ENCODE data around the gene SEPTIN2.
"Not testable (repeated sequence)": the region's sequence is repeated elsewhere in the genome, so short reads cannot be mapped to it uniquely, and the experiment has no call there.

Gene SEPTIN2

GRCh38 chr2:241286348-241287090, 29.2 kb upstream of the SEPTIN2 start:
- H3K4me3 ChIP-seq (ENCODE audit: low read depth in 1 of 2, low read length in 2 of 2) = no peak overlapping the region
- no peak overlapping the region for H3K9ac ChIP-seq (ENCODE audit: low read depth in 1 of 2, low read length in 2 of 2)
- H3K36me3 ChIP-seq (ENCODE audit: control insufficient read depth in 1 of 2, insufficient read depth in 2 of 2, low read length in 2 of 2) = no peaks in the 10 kb centered on the region
- H3K4me1 ChIP-seq (ENCODE audit: control insufficient read depth in 1 of 2, insufficient read depth in 2 of 2, low read length in 2 of 2) = no peaks in the 10 kb centered on the region
- H3K27ac ChIP-seq (ENCODE audit: low read depth, low read length) = no peak overlapping the region
- no peaks in the 10 kb centered on the region for H3K9me3 ChIP-seq (ENCODE audit: control insufficient read depth in 1 of 2, low read length in 2 of 2)
- H3K27me3 ChIP-seq (ENCODE audit: control insufficient read depth in 1 of 2, insufficient read depth in 2 of 2, low read length in 2 of 2) = no peaks in the 10 kb centered on the region

- Histone ChIP-seq H3K27me3 (ENCODE audit: control insufficient read depth in 1 of 2, insufficient read depth in 2 of 2, low read length in 2 of 2) (no peaks in the 10 kb centered on the region), H3K9me3 (ENCODE audit: control insufficient read depth in 1 of 2, low read length in 2 of 2) (no peaks in the 10 kb centered on the region), H3K36me3 (ENCODE audit: control insufficient read depth in 1 of 2, insufficient read depth in 2 of 2, low read length in 2 of 2) (no peaks in the 10 kb centered on the region)
Observed at GRCh38 chr2:241288324-241288888, 27.3 kb upstream of the SEPTIN2 start.

GRCh38 chr2:241289053-241289452, 26.7 kb upstream of the SEPTIN2 start:
- H3K27me3 ChIP-seq (ENCODE audit: control insufficient read depth in 1 of 2, insufficient read depth in 2 of 2, low read length in 2 of 2) = no peaks in the 10 kb centered on the region
- no peak overlapping the region for H3K4me3 ChIP-seq (ENCODE audit: low read depth in 1 of 2, low read length in 2 of 2)
- H3K9me3 ChIP-seq (ENCODE audit: control insufficient read depth in 1 of 2, low read length in 2 of 2) = no peaks in the 10 kb centered on the region
- no peaks in the 10 kb centered on the region for H3K36me3 ChIP-seq (ENCODE audit: control insufficient read depth in 1 of 2, insufficient read depth in 2 of 2, low read length in 2 of 2)
- H3K9ac ChIP-seq (ENCODE audit: low read depth in 1 of 2, low read length in 2 of 2) = no peak overlapping the region
- no peak overlapping the region for H3K27ac ChIP-seq (ENCODE audit: low read depth, low read length)
- no peaks in the 10 kb centered on the region for H3K4me1 ChIP-seq (ENCODE audit: control insufficient read depth in 1 of 2, insufficient read depth in 2 of 2, low read length in 2 of 2)

More at GRCh38 chr2:241288324-241288888, 27.3 kb upstream of the SEPTIN2 start:
- Histone ChIP-seq H3K27ac (ENCODE audit: low read depth, low read length) (no peak overlapping the region), H3K4me3 (ENCODE audit: low read depth in 1 of 2, low read length in 2 of 2) (no peak overlapping the region), H3K4me1 (ENCODE audit: control insufficient read depth in 1 of 2, insufficient read depth in 2 of 2, low read length in 2 of 2) (no peaks in the 10 kb centered on the region), H3K9ac (ENCODE audit: low read depth in 1 of 2, low read length in 2 of 2) (no peak overlapping the region)

- Histone ChIP-seq H3K27me3 (ENCODE audit: control insufficient read depth in 1 of 2, insufficient read depth in 2 of 2, low read length in 2 of 2) (no peaks in the 10 kb centered on the region), H3K4me3 (ENCODE audit: low read depth in 1 of 2, low read length in 2 of 2) (no peak overlapping the region), H3K9me3 (ENCODE audit: control insufficient read depth in 1 of 2, low read length in 2 of 2) (no peaks in the 10 kb centered on the region), H3K4me1 (ENCODE audit: control insufficient read depth in 1 of 2, insufficient read depth in 2 of 2, low read length in 2 of 2) (no peaks in the 10 kb centered on the region), H3K9ac (ENCODE audit: low read depth in 1 of 2, low read length in 2 of 2) (no peak overlapping the region), H3K36me3 (ENCODE audit: control insufficient read depth in 1 of 2, insufficient read depth in 2 of 2, low read length in 2 of 2) (no peaks in the 10 kb centered on the region), H3K27ac (ENCODE audit: low read depth, low read length) (no peak overlapping the region)
Observed at GRCh38 chr2:241289597-241289996, 26.1 kb upstream of the SEPTIN2 start.

GRCh38 chr2:241291153-241291552, 24.6 kb upstream of the SEPTIN2 start:
- Histone ChIP-seq H3K27ac (ENCODE audit: low read depth, low read length) (no peak overlapping the region), H3K36me3 (ENCODE audit: control insufficient read depth in 1 of 2, insufficient read depth in 2 of 2, low read length in 2 of 2) (peaks cover 0 to 3% of the 10 kb centered on the region in 2 donors), H3K4me3 (ENCODE audit: low read depth in 1 of 2, low read length in 2 of 2) (no peak overlapping the region), H3K9me3 (ENCODE audit: control insufficient read depth in 1 of 2, low read length in 2 of 2) (no peaks in the 10 kb centered on the region), H3K27me3 (ENCODE audit: control insufficient read depth in 1 of 2, insufficient read depth in 2 of 2, low read length in 2 of 2) (no peaks in the 10 kb centered on the region), H3K9ac (ENCODE audit: low read depth in 1 of 2, low read length in 2 of 2) (no peak overlapping the region), H3K4me1 (ENCODE audit: control insufficient read depth in 1 of 2, insufficient read depth in 2 of 2, low read length in 2 of 2) (no peaks in the 10 kb centered on the region)

GRCh38 chr2:241291977-241292376, 23.7 kb upstream of the SEPTIN2 start:
- H3K27ac ChIP-seq (ENCODE audit: low read depth, low read length) = no peak overlapping the region
- no peaks in the 10 kb centered on the region for H3K4me1 ChIP-seq (ENCODE audit: control insufficient read depth in 1 of 2, insufficient read depth in 2 of 2, low read length in 2 of 2)
- no peak overlapping the region for H3K4me3 ChIP-seq (ENCODE audit: low read depth in 1 of 2, low read length in 2 of 2)
- no peaks in the 10 kb centered on the region for H3K9me3 ChIP-seq (ENCODE audit: control insufficient read depth in 1 of 2, low read length in 2 of 2)
- H3K27me3 ChIP-seq (ENCODE audit: control insufficient read depth in 1 of 2, insufficient read depth in 2 of 2, low read length in 2 of 2) = no peaks in the 10 kb centered on the region
- H3K9ac ChIP-seq (ENCODE audit: low read depth in 1 of 2, low read length in 2 of 2) = no peak overlapping the region
- H3K36me3 ChIP-seq (ENCODE audit: control insufficient read depth in 1 of 2, insufficient read depth in 2 of 2, low read length in 2 of 2) = peaks cover 4 to 5% of the 10 kb centered on the region in 2 donors

- H3K9ac ChIP-seq (ENCODE audit: low read depth in 1 of 2, low read length in 2 of 2); H3K27me3 ChIP-seq (ENCODE audit: control insufficient read depth in 1 of 2, insufficient read depth in 2 of 2, low read length in 2 of 2); H3K27ac ChIP-seq (ENCODE audit: low read depth, low read length); H3K4me1 ChIP-seq (ENCODE audit: control insufficient read depth in 1 of 2, insufficient read depth in 2 of 2, low read length in 2 of 2); H3K9me3 ChIP-seq (ENCODE audit: control insufficient read depth in 1 of 2, low read length in 2 of 2); H3K4me3 ChIP-seq (ENCODE audit: low read depth in 1 of 2, low read length in 2 of 2): not testable (repeated sequence)
- H3K36me3 ChIP-seq (ENCODE audit: control insufficient read depth in 1 of 2, insufficient read depth in 2 of 2, low read length in 2 of 2) = peaks cover 8 to 10% of the 10 kb centered on the region in 2 donors
Observed at GRCh38 chr2:241293378-241293797, 22.3 kb upstream of the SEPTIN2 start.

- Histone ChIP-seq H3K27ac (ENCODE audit: low read depth, low read length) (no peak overlapping the region), H3K36me3 (ENCODE audit: control insufficient read depth in 1 of 2, insufficient read depth in 2 of 2, low read length in 2 of 2) (peaks cover 8 to 10% of the 10 kb centered on the region in 2 donors), H3K9me3 (ENCODE audit: control insufficient read depth in 1 of 2, low read length in 2 of 2) (no peaks in the 10 kb centered on the region), H3K9ac (ENCODE audit: low read depth in 1 of 2, low read length in 2 of 2) (no peak overlapping the region), H3K4me3 (ENCODE audit: low read depth in 1 of 2, low read length in 2 of 2) (no peak overlapping the region), H3K27me3 (ENCODE audit: control insufficient read depth in 1 of 2, insufficient read depth in 2 of 2, low read length in 2 of 2) (no peaks in the 10 kb centered on the region), H3K4me1 (ENCODE audit: control insufficient read depth in 1 of 2, insufficient read depth in 2 of 2, low read length in 2 of 2) (no peaks in the 10 kb centered on the region)
Observed at GRCh38 chr2:241295326-241296095, 20.2 kb upstream of the SEPTIN2 start.

- H3K4me3 ChIP-seq (ENCODE audit: low read depth in 1 of 2, low read length in 2 of 2) = no peak overlapping the region
- no peak overlapping the region for H3K27ac ChIP-seq (ENCODE audit: low read depth, low read length)
- no peaks in the 10 kb centered on the region for H3K27me3 ChIP-seq (ENCODE audit: control insufficient read depth in 1 of 2, insufficient read depth in 2 of 2, low read length in 2 of 2)
- H3K36me3 ChIP-seq (ENCODE audit: control insufficient read depth in 1 of 2, insufficient read depth in 2 of 2, low read length in 2 of 2) = peaks cover 8 to 10% of the 10 kb centered on the region in 2 donors
- H3K4me1 ChIP-seq (ENCODE audit: control insufficient read depth in 1 of 2, insufficient read depth in 2 of 2, low read length in 2 of 2) = no peaks in the 10 kb centered on the region
- H3K9ac ChIP-seq (ENCODE audit: low read depth in 1 of 2, low read length in 2 of 2) = no peak overlapping the region
- H3K9me3 ChIP-seq (ENCODE audit: control insufficient read depth in 1 of 2, low read length in 2 of 2) = no peaks in the 10 kb centered on the region
Observed at GRCh38 chr2:241296767-241297166, 19.0 kb upstream of the SEPTIN2 start.

GRCh38 chr2:241298673-241299072, 17.1 kb upstream of the SEPTIN2 start:
- Histone ChIP-seq H3K4me3 (ENCODE audit: low read depth in 1 of 2, low read length in 2 of 2) (no peak overlapping the region), H3K9ac (ENCODE audit: low read depth in 1 of 2, low read length in 2 of 2) (no peak overlapping the region), H3K4me1 (ENCODE audit: control insufficient read depth in 1 of 2, insufficient read depth in 2 of 2, low read length in 2 of 2) (peaks cover 13 to 15% of the 10 kb centered on the region in 2 donors), H3K27ac (ENCODE audit: low read depth, low read length) (no peak overlapping the region), H3K36me3 (ENCODE audit: control insufficient read depth in 1 of 2, insufficient read depth in 2 of 2, low read length in 2 of 2) (peaks cover 8 to 10% of the 10 kb centered on the region in 2 donors), H3K27me3 (ENCODE audit: control insufficient read depth in 1 of 2, insufficient read depth in 2 of 2, low read length in 2 of 2) (no peaks in the 10 kb centered on the region), H3K9me3 (ENCODE audit: control insufficient read depth in 1 of 2, low read length in 2 of 2) (no peaks in the 10 kb centered on the region)
